OCI-LY3 (cell line): ENCODE measurements around the gene DNAAF5.

Source experiments
- H2AFZ ChIP-seq: fragments of 200-600, 300-600 bp; shearing (Covaris generic); 2 replicates; pipeline ENCODE4 v1.6.0; 2014; ENCODE audit warnings: antibody characterized with exemption, low read depth, low read length
- H3K27ac ChIP-seq: fragments of 200-600, 300-600 bp; sonication (generic); 2 replicates; pipeline ENCODE4 v1.5.1; 2014; ENCODE audit warnings: mild to moderate bottlenecking, low read length, moderate library complexity, mixed read lengths
- H3K27me3 ChIP-seq: fragments of 200-600, 300-600 bp; sonication (generic); 2 replicates; pipeline ENCODE4 v1.6.1; 2014; ENCODE audit warnings: low read depth, low read length, mixed read lengths
- H3K36me3 ChIP-seq: fragments of 200-600, 300-600 bp; sonication (generic); replicated peaks from 2 replicates; pipeline ENCODE3; 2014; ENCODE audit warnings: low read depth, low read length, mixed read lengths
- H3K4me1 ChIP-seq: fragments of 300-600, 200-600 bp; sonication (generic); 2 replicates; pipeline ENCODE4 v1.6.1; 2014; ENCODE audit warnings: low read length, mixed read lengths
- H3K4me2 ChIP-seq: fragments of 200-600, 300-600 bp; sonication (generic); 2 replicates; pipeline ENCODE4 v1.6.1; 2014; ENCODE audit warnings: low read length, mixed read lengths
- H3K4me3 ChIP-seq: fragments of 300-600, 200-600 bp; sonication (generic); 2 replicates; pipeline ENCODE4 v1.5.1; 2014; ENCODE audit warnings: antibody characterized with exemption, mild to moderate bottlenecking, low read length, moderate library complexity
- H3K79me2 ChIP-seq: fragments of 300-600, 200-600 bp; shearing (Covaris generic); 2 replicates; pipeline ENCODE4 v1.6.1; 2014; ENCODE audit warnings: mild to moderate bottlenecking, low read length, mixed read lengths
- H3K9ac ChIP-seq: fragments of 300-600, 200-600 bp; shearing (Covaris generic); 2 replicates; pipeline ENCODE4 v1.6.0; 2014; ENCODE audit warnings: mild to moderate bottlenecking, low read length, moderate library complexity
- H3K9me3 ChIP-seq: fragments of 200-600, 300-600 bp; shearing (Covaris generic); 2 replicates; pipeline ENCODE4 v1.6.1; 2014; ENCODE audit warnings: low read length, mixed read lengths; ENCODE audit not compliant: insufficient read depth
- H4K20me1 ChIP-seq: fragments of 200-600, 300-600 bp; sonication (generic); 2 replicates; pipeline ENCODE4 v1.6.1; 2016; ENCODE audit warnings: low read length, mixed read lengths; ENCODE audit not compliant: insufficient read depth
- EZH2phosphoT487 ChIP-seq: fragments of 200-600 bp; shearing (Covaris generic); IDR thresholded peaks from 2 replicates; pipeline ENCODE4 v1.6.1; 2018; ENCODE audit warnings: antibody characterized with exemption, mixed run types, low read depth
- TF ChIP-seq, protein P1 (sequence below): fragments of 200-600, 300-600 bp; sonication (generic); IDR thresholded peaks from 2 replicates; pipeline ENCODE4 v1.5.1; 2014; ENCODE audit warnings: antibody characterized with exemption, low read length, low read depth

The DNAAF5 gene

DNA sequence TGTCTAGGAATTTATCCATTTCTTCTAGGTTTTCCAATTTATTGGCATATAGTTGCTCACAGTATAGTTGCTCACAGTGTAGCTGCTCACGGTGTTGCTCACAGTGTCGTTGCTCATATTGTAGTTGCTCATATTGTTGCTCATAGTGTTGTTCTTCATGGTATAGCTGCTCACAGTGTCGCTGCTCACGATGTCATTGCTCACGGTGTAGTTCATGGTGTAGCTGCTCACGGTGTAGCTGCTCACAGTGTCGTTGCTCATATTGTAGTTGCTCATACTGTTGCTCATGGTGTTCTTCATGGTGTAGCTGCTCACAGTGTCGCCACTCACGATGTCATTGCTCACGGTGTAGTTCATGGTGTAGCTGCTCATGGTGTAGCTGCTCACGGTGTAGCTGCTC is 8.3 kb downstream of the DNAAF5 start:
- Histone ChIP-seq H3K4me2 (no peak overlapping the region), H2AFZ (no peak overlapping the region), H3K9ac (no peak overlapping the region), H3K27me3 (no peaks in the 10 kb centered on the region), H3K4me3 (no peak overlapping the region), H3K79me2 (peaks cover 82% of the 10 kb centered on the region), H3K4me1 (no peaks in the 10 kb centered on the region), H3K36me3 (peaks cover 26% of the 10 kb centered on the region), H3K27ac (no peak overlapping the region), H4K20me1 (no peaks in the 10 kb centered on the region), H3K9me3 (peaks cover 11% of the 10 kb centered on the region; the same call in 1 of the 2 replicates)
- TF ChIP-seq EZH2phosphoT487, result no peak
- TF ChIP-seq, protein P1, sequence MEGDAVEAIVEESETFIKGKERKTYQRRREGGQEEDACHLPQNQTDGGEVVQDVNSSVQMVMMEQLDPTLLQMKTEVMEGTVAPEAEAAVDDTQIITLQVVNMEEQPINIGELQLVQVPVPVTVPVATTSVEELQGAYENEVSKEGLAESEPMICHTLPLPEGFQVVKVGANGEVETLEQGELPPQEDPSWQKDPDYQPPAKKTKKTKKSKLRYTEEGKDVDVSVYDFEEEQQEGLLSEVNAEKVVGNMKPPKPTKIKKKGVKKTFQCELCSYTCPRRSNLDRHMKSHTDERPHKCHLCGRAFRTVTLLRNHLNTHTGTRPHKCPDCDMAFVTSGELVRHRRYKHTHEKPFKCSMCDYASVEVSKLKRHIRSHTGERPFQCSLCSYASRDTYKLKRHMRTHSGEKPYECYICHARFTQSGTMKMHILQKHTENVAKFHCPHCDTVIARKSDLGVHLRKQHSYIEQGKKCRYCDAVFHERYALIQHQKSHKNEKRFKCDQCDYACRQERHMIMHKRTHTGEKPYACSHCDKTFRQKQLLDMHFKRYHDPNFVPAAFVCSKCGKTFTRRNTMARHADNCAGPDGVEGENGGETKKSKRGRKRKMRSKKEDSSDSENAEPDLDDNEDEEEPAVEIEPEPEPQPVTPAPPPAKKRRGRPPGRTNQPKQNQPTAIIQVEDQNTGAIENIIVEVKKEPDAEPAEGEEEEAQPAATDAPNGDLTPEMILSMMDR, result no peak

DNA sequence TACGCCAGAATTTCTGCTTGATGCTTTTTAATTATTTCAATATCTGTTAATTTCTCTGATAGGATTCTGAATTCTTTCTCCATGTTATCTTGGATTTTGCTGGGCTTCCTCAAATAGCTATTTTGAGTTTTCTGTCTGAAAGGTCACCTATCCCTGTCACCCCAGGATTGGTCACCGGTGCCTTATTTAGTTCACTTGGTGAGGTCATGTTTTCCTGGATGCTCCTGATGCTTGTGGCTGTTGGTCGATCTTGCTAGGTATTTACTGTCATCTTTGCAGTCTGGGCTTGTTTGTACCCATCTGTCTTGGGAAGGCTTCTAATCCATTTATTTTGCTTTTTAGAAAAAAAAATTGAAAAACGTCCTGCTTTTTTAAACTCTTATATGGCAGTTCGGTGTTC is 11.7 kb downstream of the DNAAF5 start:
- Histone ChIP-seq H3K36me3 (peaks cover 19% of the 10 kb centered on the region), H4K20me1 (no peaks in the 10 kb centered on the region), H3K4me1 (no peaks in the 10 kb centered on the region), H2AFZ (no peak overlapping the region), H3K9me3 (peaks cover 11% of the 10 kb centered on the region; the same call in 1 of the 2 replicates), H3K27me3 (no peaks in the 10 kb centered on the region), H3K9ac (no peak overlapping the region), H3K79me2 (peaks cover 61% of the 10 kb centered on the region), H3K27ac (no peak overlapping the region), H3K4me3 (no peak overlapping the region), H3K4me2 (no peak overlapping the region)
- TF ChIP-seq EZH2phosphoT487, result no peak
- TF ChIP-seq, protein P1, result no peak

DNA sequence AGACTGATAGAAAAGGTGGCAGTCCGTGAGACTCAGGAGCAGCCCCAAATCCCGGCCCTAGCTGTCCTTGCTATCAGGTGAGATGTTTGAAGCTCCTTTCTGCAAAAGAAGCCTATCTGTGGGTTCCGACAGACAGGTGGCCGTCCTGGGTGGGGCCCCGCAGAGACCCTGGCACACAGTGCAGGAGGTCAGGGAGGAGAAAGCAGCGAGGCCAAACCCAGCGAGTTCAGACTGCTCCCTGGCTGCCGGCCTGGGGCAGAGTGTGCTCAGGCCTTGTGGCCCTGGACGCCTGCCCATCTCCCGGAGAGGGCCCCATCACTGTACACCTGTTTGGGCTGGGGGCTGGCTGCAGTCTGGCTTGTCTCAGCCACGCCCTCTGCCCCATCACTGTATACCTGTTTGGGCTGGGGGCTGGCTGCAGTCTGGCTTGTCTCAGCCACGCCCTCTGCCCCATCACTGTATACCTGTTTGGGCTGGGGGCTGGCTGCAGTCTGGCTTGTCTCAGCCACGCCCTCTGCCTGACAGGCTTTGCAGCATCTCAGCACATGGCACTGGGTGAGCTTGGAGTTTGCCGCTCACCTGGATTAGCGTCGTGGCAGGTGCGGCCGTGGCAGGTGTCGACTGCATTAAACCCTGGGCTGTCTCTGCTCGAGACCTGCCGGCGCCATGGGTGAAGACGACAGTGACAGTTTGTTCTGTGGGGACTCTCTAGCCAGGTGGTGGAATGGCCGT is 12.4 kb downstream of the DNAAF5 start:
- no peaks in the 10 kb centered on the region for H3K4me1 ChIP-seq
- H4K20me1 ChIP-seq, result no peaks in the 10 kb centered on the region
- no peak overlapping the region for H3K27ac ChIP-seq
- no peak overlapping the region for H3K4me3 ChIP-seq
- H2AFZ ChIP-seq, result no peak overlapping the region
- no peak for TF ChIP-seq EZH2phosphoT487
- TF ChIP-seq, protein P1, result no peak
- peaks cover 11% of the 10 kb centered on the region; the same call in 1 of the 2 replicates for H3K9me3 ChIP-seq
- H3K9ac ChIP-seq, result no peak overlapping the region
- H3K36me3 ChIP-seq, result peaks cover 17% of the 10 kb centered on the region
- H3K4me2 ChIP-seq, result no peak overlapping the region
- H3K27me3 ChIP-seq, result no peaks in the 10 kb centered on the region
- peaks cover 56% of the 10 kb centered on the region for H3K79me2 ChIP-seq

DNA sequence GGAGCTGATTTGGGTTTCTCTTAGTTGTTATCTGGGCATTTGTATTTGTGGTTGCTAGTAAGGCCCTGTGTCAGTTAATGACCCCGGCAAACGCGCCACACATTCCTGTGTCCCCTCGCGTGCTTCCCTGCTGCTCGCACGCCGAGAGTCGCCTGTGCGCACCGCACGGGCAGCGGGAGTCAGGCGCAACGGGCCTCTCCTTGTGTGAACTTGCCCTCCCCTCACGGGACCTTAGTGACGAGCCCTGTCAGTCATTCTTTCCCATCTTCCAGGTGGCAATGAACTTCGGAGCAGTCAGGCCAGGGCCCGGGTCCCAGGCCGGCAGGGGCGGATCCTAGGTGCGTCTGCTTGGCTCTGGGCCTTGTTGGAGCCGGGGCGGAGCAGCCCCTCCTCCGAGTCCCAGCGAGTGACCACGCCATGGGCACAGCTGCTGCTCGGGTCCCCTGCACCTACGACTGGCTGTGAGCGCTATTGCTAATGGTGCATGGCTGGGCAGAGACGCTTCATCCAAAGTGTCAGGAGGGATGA is 13.0 kb downstream of the DNAAF5 start:
- Histone ChIP-seq H3K4me3 (no peak overlapping the region), H3K27me3 (no peaks in the 10 kb centered on the region), H4K20me1 (no peaks in the 10 kb centered on the region), H3K27ac (no peak overlapping the region), H3K9ac (no peak overlapping the region), H3K36me3 (peaks cover 11% of the 10 kb centered on the region), H3K9me3 (peaks cover 7% of the 10 kb centered on the region; the same call in 1 of the 2 replicates), H3K4me1 (no peaks in the 10 kb centered on the region), H3K79me2 (peaks cover 50% of the 10 kb centered on the region), H2AFZ (no peak overlapping the region), H3K4me2 (no peak overlapping the region)
- TF ChIP-seq EZH2phosphoT487, result no peak
- TF ChIP-seq, protein P1, result no peak
